OCI-LY3 (cell line): ENCODE measurements around the gene L3HYPDH.

Experiments
- EZH2phosphoT487 ChIP-seq: fragments of 200-600 bp; shearing (Covaris generic); IDR thresholded peaks from 2 replicates; pipeline ENCODE4 v1.6.1; 2018; ENCODE audit warnings: antibody characterized with exemption, mixed run types, low read depth
- TF ChIP-seq, protein P1 (sequence below): fragments of 200-600, 300-600 bp; sonication (generic); IDR thresholded peaks from 2 replicates; pipeline ENCODE4 v1.5.1; 2014; ENCODE audit warnings: antibody characterized with exemption, low read length, low read depth

DNA sequence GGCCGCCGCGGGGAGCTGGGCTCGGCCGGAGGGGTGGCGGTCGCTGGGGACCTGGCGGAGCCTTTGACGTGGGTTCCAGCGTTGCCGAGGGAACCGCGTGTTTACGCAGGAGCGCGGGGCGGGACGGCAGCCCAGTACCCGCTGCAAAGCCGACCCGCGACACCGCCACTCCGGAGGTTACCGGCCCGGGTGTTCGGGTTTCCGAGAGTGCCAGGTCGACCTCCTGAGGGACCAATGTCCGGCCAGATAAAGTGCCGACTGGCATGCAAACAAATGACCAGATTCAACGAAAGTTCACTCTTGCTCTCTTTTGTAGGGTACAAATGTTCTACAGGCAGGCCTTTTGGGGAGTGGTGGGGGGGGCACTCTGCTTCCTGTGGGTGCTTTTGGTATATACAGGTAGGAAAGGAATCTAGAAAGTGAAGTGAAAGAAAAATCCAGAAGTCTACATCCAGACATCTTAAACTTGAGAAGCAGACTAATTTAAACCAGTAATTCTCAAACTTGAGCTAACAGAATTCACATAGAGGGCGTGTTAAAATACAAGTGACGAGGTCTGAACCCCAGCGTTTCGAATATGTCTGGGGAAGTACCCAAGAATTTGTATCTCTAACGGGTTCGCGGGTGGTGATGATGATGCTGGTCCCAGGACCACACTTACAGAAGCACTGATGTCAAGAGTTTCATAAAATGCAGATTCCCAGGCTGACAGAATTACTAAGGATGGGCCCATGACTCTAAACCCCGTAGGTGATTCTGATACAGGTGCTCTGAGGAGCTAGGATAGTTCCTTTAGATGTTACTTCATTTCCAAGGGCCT, 18.7 kb downstream of the L3HYPDH start, which contains the start of gene GPR135:
- TF ChIP-seq, protein P1, sequence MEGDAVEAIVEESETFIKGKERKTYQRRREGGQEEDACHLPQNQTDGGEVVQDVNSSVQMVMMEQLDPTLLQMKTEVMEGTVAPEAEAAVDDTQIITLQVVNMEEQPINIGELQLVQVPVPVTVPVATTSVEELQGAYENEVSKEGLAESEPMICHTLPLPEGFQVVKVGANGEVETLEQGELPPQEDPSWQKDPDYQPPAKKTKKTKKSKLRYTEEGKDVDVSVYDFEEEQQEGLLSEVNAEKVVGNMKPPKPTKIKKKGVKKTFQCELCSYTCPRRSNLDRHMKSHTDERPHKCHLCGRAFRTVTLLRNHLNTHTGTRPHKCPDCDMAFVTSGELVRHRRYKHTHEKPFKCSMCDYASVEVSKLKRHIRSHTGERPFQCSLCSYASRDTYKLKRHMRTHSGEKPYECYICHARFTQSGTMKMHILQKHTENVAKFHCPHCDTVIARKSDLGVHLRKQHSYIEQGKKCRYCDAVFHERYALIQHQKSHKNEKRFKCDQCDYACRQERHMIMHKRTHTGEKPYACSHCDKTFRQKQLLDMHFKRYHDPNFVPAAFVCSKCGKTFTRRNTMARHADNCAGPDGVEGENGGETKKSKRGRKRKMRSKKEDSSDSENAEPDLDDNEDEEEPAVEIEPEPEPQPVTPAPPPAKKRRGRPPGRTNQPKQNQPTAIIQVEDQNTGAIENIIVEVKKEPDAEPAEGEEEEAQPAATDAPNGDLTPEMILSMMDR, result no peak
- no peak for TF ChIP-seq EZH2phosphoT487
